Dermis microvascular lymphatic vessel endothelial cell (primary cell): Measurements from ENCODE around the gene NOS1. TPM values are rescaled to one million over a fixed set of nuclear protein-coding genes. Genes with fewer than 3 reads are reported as not detected.

ENCODE experiments used
- DNase-seq, 2 donors: peaks; one replicate each; pipeline versions ENCODE4 v3.0.0 to v3.0.0-alpha.2; 2010; ENCODE audit warnings: low read depth in 2 of 2
- total RNA-seq: library from RNA; depleted of rRNA; stranded (reverse); fragments of >200 nt; gene quantifications from 2 replicates; pipeline ENCODE4 v1.2.1, GENCODE V29; 2014

NOS1 gene
- total RNA-seq, 1 donor from 2014 or later, result under 0.01 TPM

GRCh38 chr12:117363953-117364486 is 2.6 kb upstream of the NOS1 start:
- DNase-seq, result peak in 1 of 2 donors; percentile 6

GRCh38 chr12:117363056-117363662 is 1.7 kb upstream of the NOS1 start:
- no peak for DNase-seq

- no peak for DNase-seq
Measured at GRCh38 chr12:117362391-117362790, 965 bp upstream of the NOS1 start.

- no peak for DNase-seq
Measured at GRCh38 chr12:117361905-117362304, 479 bp upstream of the NOS1 start.

GRCh38 chr12:117360551-117361346 is 677 bp downstream of the NOS1 start:
- no peak for DNase-seq

GRCh38 chr12:117360222-117360550 is 1.2 kb downstream of the NOS1 start:
- no peak for DNase-seq

GRCh38 chr12:117359029-117359845 is 2.2 kb downstream of the NOS1 start:
- no peak for DNase-seq

GRCh38 chr12:117356048-117356447 is 5.4 kb downstream of the NOS1 start:
- DNase-seq, result no peak

GRCh38 chr12:117352883-117353282 is 8.5 kb downstream of the NOS1 start:
- DNase-seq, result no peak

GRCh38 chr12:117352206-117352605 is 9.2 kb downstream of the NOS1 start:
- DNase-seq, result no peak

GRCh38 chr12:117350140-117350539 is 11.3 kb downstream of the NOS1 start:
- no peak for DNase-seq

- DNase-seq, result no peak
Measured at GRCh38 chr12:117347588-117347987, 13.8 kb downstream of the NOS1 start.

GRCh38 chr12:117344716-117345115 is 16.7 kb downstream of the NOS1 start:
- DNase-seq, result no peak

GRCh38 chr12:117343849-117344248 is 17.6 kb downstream of the NOS1 start:
- DNase-seq, result no peak

GRCh38 chr12:117343296-117343695 is 18.1 kb downstream of the NOS1 start:
- no peak for DNase-seq

- DNase-seq, result no peak
Measured at GRCh38 chr12:117342682-117343081, 18.7 kb downstream of the NOS1 start.

GRCh38 chr12:117342247-117342646 is 19.2 kb downstream of the NOS1 start:
- no peak for DNase-seq

GRCh38 chr12:117339104-117339503 is 22.3 kb downstream of the NOS1 start:
- DNase-seq, result no peak

- DNase-seq, result peak; percentile 3 to 14
Measured at GRCh38 chr12:117334855-117335587, 26.4 kb downstream of the NOS1 start.

- DNase-seq, result no peak
Measured at GRCh38 chr12:117334051-117334450, 27.4 kb downstream of the NOS1 start.

GRCh38 chr12:117333331-117333881 is 28.0 kb downstream of the NOS1 start:
- no peak for DNase-seq
